ENCODE data around the gene ADAMTSL1.

The ADAMTSL1 gene

DNA sequence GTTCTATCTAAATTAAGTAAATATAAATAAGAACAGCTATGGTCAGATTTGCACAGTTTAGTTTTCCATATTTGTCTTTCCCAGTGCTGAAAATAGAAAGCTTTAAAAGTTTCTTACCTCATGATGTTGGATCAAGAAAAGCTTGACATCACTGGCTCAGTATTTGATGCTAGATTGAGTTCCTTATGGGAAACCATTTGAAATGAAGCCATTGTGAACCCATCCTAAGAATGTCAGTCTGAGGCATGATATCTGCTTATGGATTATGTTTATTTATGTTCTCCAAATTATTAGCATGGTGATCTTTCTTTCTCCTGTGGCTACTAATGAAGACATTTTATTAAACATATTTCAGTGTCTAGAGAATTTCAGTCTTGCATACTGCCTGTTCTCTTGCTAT, 143.0 kb downstream of the ADAMTSL1 start:
- no peak for DNase-seq

DNA sequence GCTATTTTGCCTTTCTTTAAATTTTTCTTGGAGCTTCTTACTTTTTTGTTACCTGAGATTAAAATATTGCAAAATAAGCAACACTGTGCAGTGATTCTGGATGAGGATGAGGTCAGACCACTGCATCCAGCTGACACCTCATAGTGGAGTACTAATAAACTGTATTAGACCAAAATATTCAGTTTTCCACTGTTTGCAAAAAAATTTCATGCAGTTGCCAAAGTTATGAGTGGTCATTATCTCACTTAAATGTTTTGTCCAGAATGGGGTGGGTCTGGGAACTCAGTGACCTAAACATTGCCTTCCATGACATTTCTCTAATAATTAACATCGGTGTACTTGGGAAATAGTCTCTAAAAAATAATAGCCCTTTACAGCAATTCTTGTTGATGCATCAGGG, 143.8 kb downstream of the ADAMTSL1 start:
- no peak for DNase-seq

DNA sequence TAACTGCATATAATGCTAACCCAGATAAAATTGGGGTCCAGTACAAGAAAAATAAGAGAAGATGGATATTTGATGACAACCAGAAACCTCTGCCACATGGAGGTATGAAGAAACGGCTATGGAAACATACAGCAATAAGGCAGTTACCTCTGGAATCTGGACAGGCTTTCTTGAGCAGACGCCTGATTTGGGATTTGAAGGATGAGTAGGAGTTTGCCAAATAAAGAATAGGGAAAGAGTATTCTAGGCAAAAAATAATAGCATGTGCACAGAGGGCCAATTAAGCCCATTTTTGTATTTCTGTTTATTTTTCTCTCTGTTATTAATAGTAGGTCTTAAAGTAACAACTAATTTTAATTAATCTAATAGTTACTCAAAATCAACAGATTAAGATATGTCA, 144.9 kb downstream of the ADAMTSL1 start:
- no peak for DNase-seq

DNA sequence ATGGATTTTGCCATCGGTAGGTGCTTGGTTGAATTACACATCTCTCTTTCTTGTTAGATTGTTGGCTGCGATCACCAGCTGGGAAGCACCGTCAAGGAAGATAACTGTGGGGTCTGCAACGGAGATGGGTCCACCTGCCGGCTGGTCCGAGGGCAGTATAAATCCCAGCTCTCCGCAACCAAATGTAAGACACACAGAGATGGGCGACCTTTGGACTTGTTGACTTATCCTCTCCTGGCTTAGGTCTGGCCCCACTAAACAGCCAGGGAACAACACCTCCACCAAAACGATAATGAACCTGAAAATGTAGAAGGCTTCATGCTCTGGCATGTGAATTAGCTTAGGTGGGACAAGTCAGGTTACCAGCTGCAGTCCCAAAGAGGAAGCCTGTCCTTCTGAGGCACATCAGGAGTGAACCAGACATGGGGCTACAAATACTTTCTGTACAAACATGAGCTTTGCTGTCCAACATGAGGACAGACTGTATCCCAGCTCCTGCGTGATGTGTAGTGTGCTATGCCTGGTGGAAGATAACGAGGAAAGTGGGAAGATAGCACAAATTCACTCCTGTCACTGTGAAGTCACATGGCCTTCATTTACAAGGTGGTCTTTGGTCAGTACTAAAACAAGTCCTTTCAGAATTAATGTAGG, 148.4 kb downstream of the ADAMTSL1 start:
- DNase-seq, result no peak

DNA sequence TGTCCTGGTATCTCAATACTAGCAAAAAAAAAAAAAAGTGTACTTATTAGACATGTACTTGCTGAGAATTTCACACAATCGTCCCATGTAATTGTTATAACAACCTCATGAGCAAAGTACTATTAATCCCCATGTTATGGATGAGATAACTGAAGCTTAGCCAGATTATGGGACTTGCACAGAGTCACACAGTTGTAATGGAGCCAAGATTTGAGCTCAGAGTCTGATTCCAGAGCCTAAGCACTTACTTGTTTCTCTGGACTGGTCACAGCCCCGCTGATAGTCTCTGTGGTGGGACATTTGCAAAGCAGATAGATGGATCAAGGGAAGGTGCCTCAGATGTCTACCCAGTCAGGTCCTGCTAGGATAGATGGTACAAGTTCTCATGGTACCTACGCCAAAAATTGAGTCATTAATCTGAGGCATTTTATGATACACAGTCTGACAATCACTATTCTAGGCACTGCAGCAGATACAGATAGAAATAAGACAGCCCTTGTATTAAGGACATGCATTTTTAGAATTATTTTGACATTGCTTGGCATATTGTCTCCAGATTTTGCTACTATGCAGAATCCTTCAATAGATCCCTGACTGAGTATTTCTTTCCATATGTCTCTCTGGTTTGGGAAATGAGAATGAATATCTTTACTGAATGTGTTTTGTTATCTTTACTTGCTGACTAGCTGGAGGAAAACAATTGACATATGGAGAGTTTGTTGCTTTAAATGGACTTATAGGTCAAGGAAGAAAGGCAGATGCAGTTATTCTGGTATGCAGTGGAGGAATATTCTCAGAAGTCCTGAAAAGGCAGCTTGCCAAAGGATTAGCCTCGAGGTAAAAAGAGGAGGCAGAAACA, 149.5 kb downstream of the ADAMTSL1 start:
- no peak for DNase-seq

DNA sequence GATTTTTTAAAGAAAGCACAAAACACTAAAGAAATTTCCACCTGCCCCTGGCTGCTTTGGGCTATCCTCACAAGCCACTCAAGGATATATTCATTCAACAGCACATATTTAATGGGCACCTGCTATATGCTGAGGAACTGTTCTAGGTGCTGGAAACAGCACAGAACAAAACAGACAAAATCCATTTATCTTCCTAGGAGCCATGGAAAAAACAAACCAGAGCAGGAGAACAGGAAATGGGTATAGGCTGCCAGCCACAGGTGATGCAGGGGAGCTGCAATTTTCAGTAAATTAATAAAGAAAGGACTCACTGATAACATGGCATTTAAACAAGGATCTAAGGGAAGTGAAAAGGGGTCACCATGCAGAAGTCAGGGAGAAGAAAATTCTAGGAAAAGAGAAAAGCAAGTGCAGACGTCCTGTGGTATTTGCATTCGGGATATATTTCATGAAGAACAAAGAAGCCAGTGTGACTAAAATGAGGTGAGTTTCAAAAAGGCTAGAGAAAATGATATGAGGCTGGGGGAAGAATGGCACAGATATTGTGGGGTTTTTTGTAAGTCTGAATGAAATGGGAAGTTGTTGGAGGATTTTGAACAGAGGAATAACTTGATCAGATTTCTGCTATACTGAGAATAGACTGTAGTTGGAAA, 152.2 kb downstream of the ADAMTSL1 start:
- DNase-seq, result no peak

DNA sequence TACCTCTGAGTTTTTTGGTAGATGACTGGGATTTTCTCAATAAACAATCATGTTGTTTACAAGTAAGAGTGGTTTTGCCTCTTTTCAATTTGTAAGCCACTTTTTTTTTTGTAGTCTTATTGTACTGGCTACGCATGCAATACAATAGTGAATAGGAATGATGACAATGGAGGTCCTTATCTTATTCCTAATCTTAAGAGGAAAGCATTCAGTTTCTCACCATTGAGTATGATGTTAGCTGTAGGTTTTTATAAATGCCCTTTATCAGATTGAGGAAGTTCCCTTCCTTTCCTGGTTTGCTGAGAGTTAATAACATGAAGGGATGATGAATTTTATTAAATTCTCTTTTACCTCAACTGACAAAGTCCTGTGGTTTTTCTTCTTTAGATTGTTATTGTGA, 155.2 kb downstream of the ADAMTSL1 start:
- no peak for DNase-seq

DNA sequence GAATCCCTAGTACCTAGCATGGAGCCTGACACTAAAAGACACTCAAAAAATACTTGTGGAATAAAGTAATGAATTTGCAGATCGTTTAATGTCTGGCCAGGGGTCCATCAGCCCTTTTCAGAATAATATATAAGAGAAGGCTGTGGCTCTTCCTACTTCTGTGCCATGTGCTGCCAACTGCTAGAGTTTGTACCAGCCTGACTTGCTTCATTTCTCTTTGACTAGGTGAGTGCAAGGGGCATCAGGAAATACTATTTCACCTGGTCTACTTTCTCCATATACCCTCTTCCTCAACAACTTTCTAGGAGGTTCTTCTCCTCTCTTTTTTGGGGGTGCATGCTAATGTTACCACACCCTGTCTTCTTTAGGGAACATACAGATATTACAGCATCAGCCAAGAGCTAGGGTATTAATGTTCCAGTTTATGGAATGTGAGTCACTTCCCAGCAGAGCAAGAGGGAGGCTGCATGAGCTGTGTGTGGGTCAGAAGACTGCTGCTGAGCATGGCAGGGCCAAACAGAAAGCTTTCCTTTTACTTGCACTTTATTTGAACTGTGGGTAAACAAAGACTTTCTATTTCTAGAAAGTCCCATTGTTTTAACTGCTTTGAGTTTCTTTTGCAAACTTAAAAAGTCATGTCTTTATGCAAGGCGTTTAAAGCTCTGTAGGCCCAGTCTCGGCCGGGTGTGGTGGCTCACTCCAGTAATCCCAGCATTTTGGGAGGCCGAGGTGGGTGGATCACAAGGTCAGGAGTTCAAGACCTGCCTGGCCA, 158.9 kb downstream of the ADAMTSL1 start:
- no peak for DNase-seq

DNA sequence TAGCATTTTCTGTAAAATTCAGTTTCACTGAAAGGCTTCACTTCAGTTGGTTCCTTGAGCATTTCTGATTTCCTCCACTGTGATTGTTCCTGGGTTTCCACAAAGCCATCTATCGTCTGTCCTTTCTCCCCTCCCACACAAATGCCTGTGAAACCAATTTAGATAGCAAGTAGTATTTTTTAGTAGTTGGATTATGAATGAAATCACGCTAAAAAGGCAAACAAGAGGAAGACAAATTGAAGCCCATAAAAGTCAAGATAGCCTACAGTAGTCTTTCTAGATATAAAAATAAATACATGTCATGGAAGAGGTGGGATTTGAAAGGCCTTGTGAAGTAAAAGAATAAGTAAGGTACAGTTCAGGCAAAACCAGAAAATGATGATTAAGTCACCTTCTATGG, 162.8 kb downstream of the ADAMTSL1 start:
- no peak for DNase-seq

DNA sequence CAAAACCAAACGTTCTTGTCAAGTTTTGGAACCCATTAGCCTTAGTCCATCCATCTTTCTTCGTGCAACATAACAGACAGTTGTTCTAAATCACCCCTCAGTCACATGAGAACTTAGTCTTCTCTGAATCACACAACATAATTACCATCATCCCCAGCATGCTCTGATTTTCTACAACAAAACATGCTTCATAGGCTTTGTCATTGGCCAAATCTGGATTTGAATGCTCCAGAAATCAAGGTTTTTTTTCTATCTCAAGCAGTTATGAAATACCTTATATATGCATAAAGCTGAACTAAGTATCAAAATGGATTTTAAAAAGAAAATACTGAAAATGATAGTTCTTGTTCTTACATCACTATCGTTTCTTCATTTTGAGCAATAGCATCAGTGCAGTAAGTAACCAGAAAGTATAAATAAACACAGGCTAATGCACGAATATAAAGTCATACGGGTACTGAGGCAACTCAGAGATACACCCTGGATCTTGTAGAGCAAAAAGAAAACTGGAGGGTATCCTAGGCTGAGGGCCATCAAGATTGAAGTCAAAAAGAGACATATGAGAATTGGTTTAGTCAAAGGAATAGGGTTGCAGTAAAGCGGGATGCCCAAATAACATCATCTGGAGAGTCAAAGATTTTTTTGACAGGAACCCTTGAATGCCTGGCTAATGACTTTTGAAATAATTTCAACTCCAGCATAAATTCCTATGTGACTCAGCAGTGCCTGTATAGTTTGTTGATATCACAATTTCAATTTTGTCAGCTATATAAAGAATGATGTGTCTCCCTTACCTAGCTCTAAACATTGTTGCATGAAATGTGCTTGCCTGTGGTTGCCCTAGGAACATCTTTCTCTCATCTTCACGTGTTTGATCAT, 164.7 kb downstream of the ADAMTSL1 start:
- no peak for DNase-seq

DNA sequence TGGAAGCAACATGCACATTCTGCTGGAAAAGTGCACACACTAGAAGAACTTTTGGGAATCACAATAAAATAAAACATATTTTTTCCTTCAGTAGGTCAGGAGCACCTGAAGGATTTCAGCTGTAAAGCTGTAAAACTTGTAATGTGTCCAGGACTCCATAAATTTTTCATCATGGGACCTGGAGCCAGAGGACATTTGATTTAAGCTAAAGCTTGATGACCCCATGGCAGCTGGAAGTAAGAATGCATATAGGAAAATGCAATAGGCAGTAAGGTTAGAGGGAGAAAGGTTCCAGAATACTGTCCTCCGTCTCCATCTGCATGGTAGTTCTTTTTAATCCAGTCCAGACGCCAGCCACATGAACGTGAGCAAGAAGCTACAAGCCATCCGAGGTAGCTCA, 166.0 kb downstream of the ADAMTSL1 start:
- no peak for DNase-seq

DNA sequence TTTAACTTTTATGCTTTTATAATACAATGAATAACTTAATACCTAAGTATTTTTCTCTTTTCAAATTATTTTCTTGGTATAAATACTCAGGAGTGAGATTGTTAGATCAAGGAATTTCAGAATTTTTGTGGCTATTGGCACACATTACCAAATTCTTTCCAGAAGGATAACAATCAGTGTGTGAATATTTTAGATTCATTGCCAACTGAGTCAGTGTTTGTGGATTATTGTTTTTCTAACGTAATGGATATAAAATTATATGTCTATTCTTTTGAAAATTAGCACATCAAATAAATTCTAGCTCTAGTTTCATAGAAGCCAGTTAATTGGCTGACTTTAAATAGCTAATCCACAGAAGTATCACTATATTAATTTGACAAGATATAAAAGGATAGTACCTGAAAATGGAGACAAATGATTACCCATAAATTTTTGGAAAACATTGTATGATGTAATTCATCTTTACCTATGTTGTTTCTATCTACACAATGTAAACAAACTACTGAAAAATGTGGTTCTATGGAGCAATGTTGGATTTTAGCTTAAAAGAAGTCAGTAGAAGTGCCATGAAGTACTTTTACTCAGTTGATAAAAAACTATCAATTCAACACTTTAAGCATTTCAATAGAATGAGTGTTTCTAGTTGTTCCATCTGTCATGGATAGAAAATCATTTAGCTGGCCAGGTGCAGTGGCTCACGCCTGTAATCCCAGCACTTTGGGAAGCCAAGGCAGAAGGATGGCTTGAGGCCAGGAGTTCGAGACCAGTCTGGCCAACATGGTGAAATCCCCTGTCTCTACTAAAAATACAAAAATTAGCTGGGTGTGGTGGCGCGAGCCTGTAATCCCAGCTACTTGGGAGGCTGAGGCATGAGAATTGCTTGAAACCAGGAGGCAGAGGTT, 185.1 kb downstream of the ADAMTSL1 start:
- no peak for DNase-seq

DNA sequence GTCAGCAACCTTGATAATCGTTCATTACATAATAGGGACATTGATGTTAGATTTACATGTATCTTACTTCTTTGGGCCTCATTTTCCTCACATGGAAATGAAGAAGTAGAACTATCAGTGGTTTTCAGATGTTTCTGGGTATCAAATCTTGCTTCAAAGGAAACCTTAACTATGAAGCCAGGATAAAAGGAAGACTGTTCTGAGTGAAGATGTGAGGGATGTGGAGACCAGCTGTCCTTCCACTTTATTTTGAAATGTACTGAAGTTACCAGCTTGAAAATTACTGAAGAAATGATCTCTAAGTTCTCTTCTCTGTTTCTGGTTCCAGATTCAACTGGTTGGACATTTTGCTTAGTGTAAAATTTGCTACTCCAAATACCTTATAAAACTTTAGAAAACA, 186.0 kb downstream of the ADAMTSL1 start:
- no peak for DNase-seq

DNA sequence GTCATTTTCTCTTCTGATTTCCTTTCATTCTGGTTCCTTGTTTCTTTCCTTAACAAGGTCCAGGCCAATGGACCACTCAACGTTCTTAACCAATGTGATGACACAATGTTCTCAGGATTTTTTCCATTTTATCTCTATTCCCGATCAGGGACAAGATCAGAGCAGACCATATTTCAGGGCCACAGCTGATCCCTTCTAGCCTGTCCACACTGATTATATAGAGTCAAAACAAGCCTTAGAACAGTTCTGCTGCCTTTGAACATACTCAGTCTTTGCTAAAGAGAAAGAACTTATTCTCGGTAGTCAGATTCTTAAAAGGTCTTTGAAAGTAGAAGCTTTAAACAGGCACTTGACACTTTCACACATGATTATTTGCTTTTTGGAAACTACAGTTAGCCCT, 188.4 kb downstream of the ADAMTSL1 start:
- no peak for DNase-seq

DNA sequence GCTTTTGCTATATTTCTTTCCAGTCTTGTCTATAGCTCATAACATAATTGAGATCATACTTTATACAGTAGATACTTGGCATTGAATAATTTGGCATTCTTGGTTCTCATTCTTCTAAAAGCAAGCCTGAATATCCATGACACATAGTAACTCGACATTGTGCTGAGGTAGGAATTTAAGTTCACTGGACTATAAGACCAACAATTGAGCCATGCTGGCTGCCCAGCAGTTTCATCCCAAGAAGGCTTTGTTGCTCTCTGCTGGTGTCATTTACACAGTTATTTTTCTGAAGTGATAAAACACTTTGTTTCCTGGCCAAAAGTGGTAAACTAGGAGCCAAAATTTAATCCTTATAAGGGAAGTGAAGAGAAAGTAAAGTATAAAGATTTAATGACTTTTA, 192.0 kb downstream of the ADAMTSL1 start:
- no peak for DNase-seq

DNA sequence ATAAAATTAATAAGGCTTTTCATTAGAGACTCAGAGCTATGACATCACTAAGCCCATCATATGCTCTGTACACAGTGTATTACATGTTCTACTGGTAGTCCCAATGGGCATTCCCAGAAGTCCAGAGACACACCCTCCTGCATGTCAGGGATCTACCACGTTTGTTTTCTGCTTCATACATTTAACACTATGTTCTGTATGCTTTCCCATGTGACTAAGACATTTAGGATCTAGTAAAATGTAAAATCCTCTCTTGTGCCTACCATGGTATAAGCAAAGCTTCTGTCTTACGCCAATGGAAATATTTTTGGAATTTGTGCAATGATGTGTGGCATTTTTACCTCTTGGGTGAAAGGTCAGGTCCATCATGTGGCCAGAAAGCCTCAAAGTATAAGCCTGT, 192.4 kb downstream of the ADAMTSL1 start:
- DNase-seq, result no peak

DNA sequence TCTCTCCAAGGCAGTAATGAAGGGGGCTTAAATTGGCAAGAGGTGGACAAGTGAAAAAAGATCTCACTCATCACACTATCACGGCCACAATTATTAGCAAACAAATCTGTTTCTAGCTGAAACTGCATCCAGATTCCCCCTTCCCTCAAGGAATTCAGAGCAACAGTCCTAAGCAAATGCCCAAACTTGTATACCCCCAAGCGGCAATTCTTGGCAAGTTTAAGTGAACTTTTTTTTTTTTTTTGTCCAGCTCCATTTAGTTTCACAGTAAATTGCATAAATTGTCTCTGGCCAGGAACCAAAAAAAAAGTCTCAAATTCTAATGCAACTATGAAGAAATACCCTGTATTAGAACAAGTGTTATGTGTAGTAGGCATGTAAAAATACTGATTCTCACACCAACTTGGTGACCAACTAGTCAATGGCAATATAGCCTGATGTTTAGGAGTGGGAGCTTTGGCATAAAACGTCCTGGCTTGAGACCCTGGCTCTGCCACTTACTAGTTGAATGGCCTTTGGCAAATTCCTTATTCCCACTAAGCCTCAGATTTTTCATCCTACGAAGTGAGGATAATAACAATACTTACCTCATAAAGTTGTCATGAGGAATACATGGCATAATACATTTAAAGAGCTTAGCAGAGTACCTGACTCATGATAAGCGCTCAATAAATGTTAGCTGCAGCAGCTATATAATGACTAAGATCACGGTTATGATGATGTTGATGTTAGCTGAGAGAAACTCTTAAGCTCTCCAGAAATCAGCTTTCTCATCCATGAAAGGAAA, 193.2 kb downstream of the ADAMTSL1 start:
- DNase-seq, result no peak

DNA sequence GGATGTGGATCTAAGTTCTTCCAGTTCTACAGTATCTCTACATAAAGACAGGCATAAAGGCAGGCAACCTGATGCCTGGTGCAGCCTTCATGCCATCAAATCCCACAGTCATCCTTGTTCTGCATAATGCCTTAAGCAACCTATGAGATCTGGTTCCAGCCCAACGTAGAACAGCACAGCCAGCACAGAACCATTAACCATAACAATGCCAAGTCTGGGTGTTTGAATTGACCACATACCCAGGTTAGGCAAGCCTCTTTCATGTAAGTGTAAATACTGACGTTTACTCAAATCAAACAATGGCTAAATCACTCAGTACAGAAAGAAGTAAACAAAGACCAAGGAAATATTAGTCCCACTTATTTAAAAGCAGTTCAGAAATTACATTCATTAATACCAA, 195.0 kb downstream of the ADAMTSL1 start:
- no peak for DNase-seq

DNA sequence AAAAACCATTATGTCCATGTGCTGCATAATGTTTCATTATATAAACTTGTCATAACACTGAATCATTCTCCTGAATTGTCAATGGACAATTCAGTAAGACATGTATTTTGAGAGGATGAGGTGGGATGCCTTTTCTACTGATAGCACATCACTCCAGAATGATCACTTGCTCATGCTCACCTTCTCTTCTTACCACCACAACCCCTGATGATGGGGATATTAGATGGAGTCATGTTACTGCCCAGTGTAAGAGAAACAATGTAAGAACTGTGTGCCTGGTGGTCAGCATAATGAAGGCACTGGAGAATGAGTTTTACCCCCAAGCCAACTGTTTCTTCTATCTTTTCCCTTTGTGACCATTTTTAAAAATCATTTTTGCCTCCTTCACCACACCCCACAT, 198.8 kb downstream of the ADAMTSL1 start:
- no peak for DNase-seq

DNA sequence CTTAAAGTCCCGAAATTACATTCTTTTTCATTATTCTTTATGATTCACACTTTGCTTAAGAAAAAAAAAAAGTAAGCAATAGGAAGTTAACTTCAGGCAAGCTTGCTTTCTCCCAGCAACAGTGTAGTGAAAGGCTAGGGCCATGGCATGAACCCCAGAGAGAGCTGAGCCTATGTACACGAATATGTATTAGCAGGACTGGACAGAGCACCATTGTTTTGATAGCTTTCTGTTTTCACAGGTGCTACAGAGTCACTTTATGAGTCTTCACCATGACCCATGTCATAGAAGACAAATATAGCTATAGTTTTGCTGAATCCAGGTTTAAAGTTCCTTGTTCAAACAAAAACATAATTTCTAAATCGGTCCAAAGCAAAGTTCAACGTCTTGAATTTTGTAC, 199.2 kb downstream of the ADAMTSL1 start:
- no peak for DNase-seq

Measured in activated gamma-delta T cell treated with Interleukin-2 at 50 U/mL for 16 hours (primary cell).